ENCODE data around the gene LTB.

Gene LTB, protein sequence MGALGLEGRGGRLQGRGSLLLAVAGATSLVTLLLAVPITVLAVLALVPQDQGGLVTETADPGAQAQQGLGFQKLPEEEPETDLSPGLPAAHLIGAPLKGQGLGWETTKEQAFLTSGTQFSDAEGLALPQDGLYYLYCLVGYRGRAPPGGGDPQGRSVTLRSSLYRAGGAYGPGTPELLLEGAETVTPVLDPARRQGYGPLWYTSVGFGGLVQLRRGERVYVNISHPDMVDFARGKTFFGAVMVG

DNA sequence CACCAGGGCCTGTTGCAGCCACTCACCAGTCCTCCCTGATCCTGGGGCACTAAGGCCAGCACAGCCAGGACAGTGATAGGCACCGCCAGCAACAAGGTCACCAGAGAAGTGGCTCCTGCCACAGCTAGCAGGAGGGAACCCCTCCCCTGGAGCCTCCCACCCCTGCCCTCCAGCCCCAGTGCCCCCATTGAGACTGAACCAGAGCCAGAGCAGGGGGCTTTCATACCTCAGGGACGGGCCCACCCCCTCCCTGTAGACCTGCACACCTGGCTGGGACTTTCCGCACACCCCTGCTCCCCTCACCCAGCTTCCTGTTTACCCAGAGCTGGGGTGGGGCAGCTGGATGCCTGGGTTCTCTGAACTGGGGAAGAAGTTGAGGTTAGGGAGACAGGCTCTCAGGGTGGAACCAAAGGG lies at the start of gene LTB:
LTB (minus strand) TSS at position 195 of the 414 bp plus-strand sequence; CDS start at position 188, 7 bp downstream.
- peak within 1 kb of the TSS; percentile 78 for H3K4me3 ChIP-seq (ENCODE audit: insufficient read length, low read depth)
- DNase-seq (ENCODE audit: low read depth, low spot score): no peak
- H3K4me1 ChIP-seq (ENCODE audit: insufficient read depth, insufficient read length): peaks cover 19% of the 10 kb centered on the region
- no peaks in the 10 kb centered on the region for H3K36me3 ChIP-seq (ENCODE audit: insufficient read depth, insufficient read length, low read length)
- TF ChIP-seq ZNF274 (IDR thresholded peaks at IDR 0.05; ENCODE audit: low read depth, low read length) (no peak), SUZ12 (IDR thresholded peaks at IDR 0.05; ENCODE audit: extremely low read depth, insufficient read depth, insufficient read length) (no peak), YY1 (IDR thresholded peaks at IDR 0.05; ENCODE audit: insufficient read depth, insufficient read length) (no peak)
- H3K9me3 ChIP-seq (ENCODE audit: insufficient read depth, low read length): no peaks in the 10 kb centered on the region
- no peaks in the 10 kb centered on the region for H3K27me3 ChIP-seq (ENCODE audit: insufficient read depth, insufficient read length)
- H3K9ac ChIP-seq (ENCODE audit: insufficient read length, low read depth): peak within 1 kb of the TSS; percentile 92

- TF ChIP-seq YY1 (IDR thresholded peaks at IDR 0.05; ENCODE audit: insufficient read depth, insufficient read length): no peak
- no peak for TF ChIP-seq SUZ12 (IDR thresholded peaks at IDR 0.05; ENCODE audit: extremely low read depth, insufficient read depth, insufficient read length)
- TF ChIP-seq ZNF274 (IDR thresholded peaks at IDR 0.05; ENCODE audit: low read depth, low read length): no peak
- Histone ChIP-seq H3K36me3 (ENCODE audit: insufficient read depth, insufficient read length, low read length) (peaks cover 97% of the 10 kb centered on the region), H3K9me3 (ENCODE audit: insufficient read depth, low read length) (no peaks in the 10 kb centered on the region), H3K9ac (ENCODE audit: insufficient read length, low read depth) (no peak overlapping the region), H3K4me3 (ENCODE audit: insufficient read length, low read depth) (no peak overlapping the region), H3K27me3 (ENCODE audit: insufficient read depth, insufficient read length) (no peaks in the 10 kb centered on the region), H3K4me1 (ENCODE audit: insufficient read depth, insufficient read length) (peaks cover 2% of the 10 kb centered on the region)
- no peak for DNase-seq (ENCODE audit: low read depth, low spot score)
Measured at GRCh38 chr6:31631681-31632278, 49.6 kb upstream of the LTB start.

DNA sequence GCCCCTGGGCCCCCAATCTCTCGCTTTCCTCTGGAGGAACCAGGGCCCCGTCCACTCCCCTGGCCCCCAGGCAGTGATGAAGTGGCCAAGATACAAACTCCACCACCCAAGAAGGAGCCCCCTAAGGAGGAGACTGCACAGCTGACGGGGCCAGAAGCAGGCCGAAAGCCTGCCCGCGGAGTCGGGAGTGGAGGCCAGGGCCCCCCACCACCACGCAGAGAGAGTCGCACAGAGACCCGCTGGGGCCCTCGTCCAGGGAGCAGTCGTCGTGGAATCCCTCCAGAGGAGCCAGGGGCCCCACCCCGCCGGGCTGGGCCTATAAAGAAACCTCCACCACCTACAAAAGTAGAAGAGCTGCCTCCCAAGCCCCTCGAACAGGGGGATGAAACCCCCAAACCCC lies 49.0 kb upstream of the LTB start:
- Histone ChIP-seq H3K4me1 (ENCODE audit: insufficient read depth, insufficient read length) (peaks cover 2% of the 10 kb centered on the region), H3K9ac (ENCODE audit: insufficient read length, low read depth) (no peak overlapping the region), H3K36me3 (ENCODE audit: insufficient read depth, insufficient read length, low read length) (peaks cover 97% of the 10 kb centered on the region), H3K27me3 (ENCODE audit: insufficient read depth, insufficient read length) (no peaks in the 10 kb centered on the region), H3K9me3 (ENCODE audit: insufficient read depth, low read length) (no peaks in the 10 kb centered on the region), H3K4me3 (ENCODE audit: insufficient read length, low read depth) (no peak overlapping the region)
- DNase-seq (ENCODE audit: low read depth, low spot score): no peak
- TF ChIP-seq YY1 (IDR thresholded peaks at IDR 0.05; ENCODE audit: insufficient read depth, insufficient read length): no peak
- no peak for TF ChIP-seq ZNF274 (IDR thresholded peaks at IDR 0.05; ENCODE audit: low read depth, low read length)
- TF ChIP-seq SUZ12 (IDR thresholded peaks at IDR 0.05; ENCODE audit: extremely low read depth, insufficient read depth, insufficient read length): no peak

GRCh38 chr6:31630177-31630934 lies 48.1 kb upstream of the LTB start:
- H3K4me3 ChIP-seq (ENCODE audit: insufficient read length, low read depth): no peak overlapping the region
- peaks cover 97% of the 10 kb centered on the region for H3K36me3 ChIP-seq (ENCODE audit: insufficient read depth, insufficient read length, low read length)
- TF ChIP-seq SUZ12 (IDR thresholded peaks at IDR 0.05; ENCODE audit: extremely low read depth, insufficient read depth, insufficient read length) (no peak), ZNF274 (IDR thresholded peaks at IDR 0.05; ENCODE audit: low read depth, low read length) (no peak), YY1 (IDR thresholded peaks at IDR 0.05; ENCODE audit: insufficient read depth, insufficient read length) (no peak)
- peaks cover 3% of the 10 kb centered on the region for H3K4me1 ChIP-seq (ENCODE audit: insufficient read depth, insufficient read length)
- no peaks in the 10 kb centered on the region for H3K27me3 ChIP-seq (ENCODE audit: insufficient read depth, insufficient read length)
- no peak for DNase-seq (ENCODE audit: low read depth, low spot score)
- no peaks in the 10 kb centered on the region for H3K9me3 ChIP-seq (ENCODE audit: insufficient read depth, low read length)
- H3K9ac ChIP-seq (ENCODE audit: insufficient read length, low read depth): no peak overlapping the region

DNA sequence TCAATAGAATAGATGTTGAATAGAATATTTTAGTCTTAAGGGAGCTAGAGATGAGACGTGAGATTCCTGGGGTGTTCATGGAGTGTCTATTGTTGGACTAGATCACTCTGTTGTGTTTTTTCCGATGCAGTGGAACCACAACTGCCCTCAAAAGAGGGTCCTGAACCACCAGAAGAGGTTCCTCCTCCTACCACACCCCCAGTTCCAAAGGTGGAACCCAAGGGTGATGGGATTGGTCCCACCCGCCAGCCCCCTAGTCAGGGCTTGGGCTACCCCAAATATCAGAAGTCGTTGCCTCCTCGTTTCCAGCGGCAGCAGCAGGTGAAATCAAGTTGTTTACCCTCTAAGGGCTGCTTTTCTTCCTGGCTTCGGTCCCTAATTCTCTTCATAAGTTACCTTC lies 46.8 kb upstream of the LTB start:
- DNase-seq (ENCODE audit: low read depth, low spot score): no peak
- H3K27me3 ChIP-seq (ENCODE audit: insufficient read depth, insufficient read length): no peaks in the 10 kb centered on the region
- H3K4me3 ChIP-seq (ENCODE audit: insufficient read length, low read depth): no peak overlapping the region
- no peak for TF ChIP-seq YY1 (IDR thresholded peaks at IDR 0.05; ENCODE audit: insufficient read depth, insufficient read length)
- no peak for TF ChIP-seq ZNF274 (IDR thresholded peaks at IDR 0.05; ENCODE audit: low read depth, low read length)
- no peak for TF ChIP-seq SUZ12 (IDR thresholded peaks at IDR 0.05; ENCODE audit: extremely low read depth, insufficient read depth, insufficient read length)
- H3K36me3 ChIP-seq (ENCODE audit: insufficient read depth, insufficient read length, low read length): peaks cover 97% of the 10 kb centered on the region
- no peaks in the 10 kb centered on the region for H3K9me3 ChIP-seq (ENCODE audit: insufficient read depth, low read length)
- peaks cover 5% of the 10 kb centered on the region for H3K4me1 ChIP-seq (ENCODE audit: insufficient read depth, insufficient read length)
- no peak overlapping the region for H3K9ac ChIP-seq (ENCODE audit: insufficient read length, low read depth)

GRCh38 chr6:31627690-31628287 lies 45.6 kb upstream of the LTB start:
- no peak for DNase-seq (ENCODE audit: low read depth, low spot score)
- Histone ChIP-seq H3K4me3 (ENCODE audit: insufficient read length, low read depth) (no peak overlapping the region), H3K36me3 (ENCODE audit: insufficient read depth, insufficient read length, low read length) (peaks cover 99% of the 10 kb centered on the region), H3K9ac (ENCODE audit: insufficient read length, low read depth) (no peak overlapping the region), H3K9me3 (ENCODE audit: insufficient read depth, low read length) (no peaks in the 10 kb centered on the region), H3K27me3 (ENCODE audit: insufficient read depth, insufficient read length) (no peaks in the 10 kb centered on the region), H3K4me1 (ENCODE audit: insufficient read depth, insufficient read length) (peaks cover 6% of the 10 kb centered on the region)
- TF ChIP-seq SUZ12 (IDR thresholded peaks at IDR 0.05; ENCODE audit: extremely low read depth, insufficient read depth, insufficient read length): no peak
- no peak for TF ChIP-seq ZNF274 (IDR thresholded peaks at IDR 0.05; ENCODE audit: low read depth, low read length)
- TF ChIP-seq YY1 (IDR thresholded peaks at IDR 0.05; ENCODE audit: insufficient read depth, insufficient read length): no peak
